ENCODE measurements around the gene TMEM72.

GRCh38 chr10:44921506-44921905 is 10.4 kb downstream of the TMEM72 start:
- TF ChIP-seq, protein P1, sequence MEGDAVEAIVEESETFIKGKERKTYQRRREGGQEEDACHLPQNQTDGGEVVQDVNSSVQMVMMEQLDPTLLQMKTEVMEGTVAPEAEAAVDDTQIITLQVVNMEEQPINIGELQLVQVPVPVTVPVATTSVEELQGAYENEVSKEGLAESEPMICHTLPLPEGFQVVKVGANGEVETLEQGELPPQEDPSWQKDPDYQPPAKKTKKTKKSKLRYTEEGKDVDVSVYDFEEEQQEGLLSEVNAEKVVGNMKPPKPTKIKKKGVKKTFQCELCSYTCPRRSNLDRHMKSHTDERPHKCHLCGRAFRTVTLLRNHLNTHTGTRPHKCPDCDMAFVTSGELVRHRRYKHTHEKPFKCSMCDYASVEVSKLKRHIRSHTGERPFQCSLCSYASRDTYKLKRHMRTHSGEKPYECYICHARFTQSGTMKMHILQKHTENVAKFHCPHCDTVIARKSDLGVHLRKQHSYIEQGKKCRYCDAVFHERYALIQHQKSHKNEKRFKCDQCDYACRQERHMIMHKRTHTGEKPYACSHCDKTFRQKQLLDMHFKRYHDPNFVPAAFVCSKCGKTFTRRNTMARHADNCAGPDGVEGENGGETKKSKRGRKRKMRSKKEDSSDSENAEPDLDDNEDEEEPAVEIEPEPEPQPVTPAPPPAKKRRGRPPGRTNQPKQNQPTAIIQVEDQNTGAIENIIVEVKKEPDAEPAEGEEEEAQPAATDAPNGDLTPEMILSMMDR (conservative IDR thresholded peaks at IDR 0.05; ENCODE audit: low read length), result no peak
- no peak for TF ChIP-seq EZH2phosphoT487 (IDR thresholded peaks at IDR 0.05; ENCODE audit: borderline replicate concordance)
